Left lung (tissue), 10 donors: ENCODE data around the gene GPSM3. TPM values are rescaled to one million over a fixed set of nuclear protein-coding genes. Genes with fewer than 3 reads are reported as not detected.
"Not testable (repeated sequence)": the region's sequence is repeated elsewhere in the genome, so short reads cannot be mapped to it uniquely, and the experiment has no call there.

Experiments
- ATAC-seq: fragments of 200-7000 bp; cut with Tn5 transposase; one replicate; pipeline ENCODE4 v1.9.1; 2020; ENCODE audit warnings: moderate library complexity
- DNase-seq, 4 donors: peaks; one replicate each; pipeline ENCODE4 v3.0.0-alpha.2; 2013 to 2020
- H3K27ac ChIP-seq, 2 donors: fragments of 200-600 bp; sonication (generic) in 1 of 2; one replicate each; pipeline versions ENCODE4 v1.5.0 to v1.8.0; 2020 to 2021
- H3K27me3 ChIP-seq, 2 donors: fragments of 200-600 bp; sonication (generic) in 1 of 2; one replicate each; pipeline versions ENCODE4 v1.5.0 to v1.8.0; 2020 to 2021
- H3K36me3 ChIP-seq, 2 donors: fragments of 200-600 bp; sonication (generic) in 1 of 2; one replicate each; pipeline versions ENCODE4 v1.5.0 to v1.8.0; 2020 to 2021
- H3K4me1 ChIP-seq, 2 donors: fragments of 200-600 bp; one replicate each; pipeline ENCODE4 v1.8.0; 2021
- H3K4me3 ChIP-seq, 2 donors: fragments of 200-600 bp; sonication (generic) in 1 of 2; one replicate each; pipeline versions ENCODE4 v1.5.0 to v1.8.0; 2020 to 2021; ENCODE audit warnings: mild to moderate bottlenecking in 1 of 2
- H3K9me3 ChIP-seq, 2 donors: fragments of 200-600 bp; sonication (generic) in 1 of 2; one replicate each; pipeline versions ENCODE4 v1.5.0 to v1.8.0; 2020 to 2021
- CTCF ChIP-seq, 2 donors: fragments of 200-600 bp; sonication (generic) in 1 of 2; IDR thresholded peaks; one replicate each; pipeline versions ENCODE4 v1.5.0 to v1.8.0; 2021; ENCODE audit warnings: antibody characterized with exemption in 2 of 2
- intact Hi-C, 2 donors: fragments of 100-400 bp; cut with DNase I; formaldehyde crosslinking; loops; one replicate each; pipeline versions ENCODE4 v1.11.2 to v1.14.2; 2022
- polyA plus RNA-seq, 6 donors: library from polyadenylated mRNA; unstranded; fragments of 120-200 nt; gene quantifications; one replicate each; pipeline ENCODE4 v1.2.1, GENCODE V29; 2013; ENCODE audit not compliant: insufficient read length in 6 of 6
- total RNA-seq, 2 donors: library from RNA; stranded (reverse); fragmentation: NEBNext Ultra II Directional; extraction: Animal tissue kit (Norgen Biotek cat#: 25700); gene quantifications; one replicate each; pipeline ENCODE4 v1.2.1, GENCODE V29; 2021
- donor health status: DM: no; HTN: yes; CAD: no.
- donor health status: DM: no; HTN: no; CAD: no.

The GPSM3 gene
- total and polyA plus RNA-seq, 8 donors = 15.9 to 81.7 (median 19.2) TPM

GRCh38 chr6:32214126-32214525 lies 21.7 kb upstream of the GPSM3 start:
- Histone ChIP-seq H3K4me1 (no peaks in the 10 kb centered on the region), H3K36me3 (peaks cover 0 to 11% of the 10 kb centered on the region in 2 donors), H3K27me3 (no peaks in the 10 kb centered on the region), H3K4me3 (no peak overlapping the region), H3K27ac (no peak overlapping the region), H3K9me3 (no peaks in the 10 kb centered on the region)
- no peak for DNase-seq
- intact Hi-C loops = no loop called here
- no peak for ATAC-seq
- TF ChIP-seq CTCF (IDR thresholded peaks at IDR 0.05) = no peak

- DNase-seq (no peak), ATAC-seq (no peak)
- TF ChIP-seq CTCF (IDR thresholded peaks at IDR 0.05) = no peak
- Histone ChIP-seq H3K36me3 (peaks cover 0 to 9% of the 10 kb centered on the region in 2 donors), H3K9me3 (no peaks in the 10 kb centered on the region), H3K27ac (no peak overlapping the region), H3K4me1 (no peaks in the 10 kb centered on the region), H3K27me3 (no peaks in the 10 kb centered on the region), H3K4me3 (no peak overlapping the region)
- intact Hi-C loops = no loop called here
Measured at GRCh38 chr6:32213649-32214048, 21.2 kb upstream of the GPSM3 start.

DNA sequence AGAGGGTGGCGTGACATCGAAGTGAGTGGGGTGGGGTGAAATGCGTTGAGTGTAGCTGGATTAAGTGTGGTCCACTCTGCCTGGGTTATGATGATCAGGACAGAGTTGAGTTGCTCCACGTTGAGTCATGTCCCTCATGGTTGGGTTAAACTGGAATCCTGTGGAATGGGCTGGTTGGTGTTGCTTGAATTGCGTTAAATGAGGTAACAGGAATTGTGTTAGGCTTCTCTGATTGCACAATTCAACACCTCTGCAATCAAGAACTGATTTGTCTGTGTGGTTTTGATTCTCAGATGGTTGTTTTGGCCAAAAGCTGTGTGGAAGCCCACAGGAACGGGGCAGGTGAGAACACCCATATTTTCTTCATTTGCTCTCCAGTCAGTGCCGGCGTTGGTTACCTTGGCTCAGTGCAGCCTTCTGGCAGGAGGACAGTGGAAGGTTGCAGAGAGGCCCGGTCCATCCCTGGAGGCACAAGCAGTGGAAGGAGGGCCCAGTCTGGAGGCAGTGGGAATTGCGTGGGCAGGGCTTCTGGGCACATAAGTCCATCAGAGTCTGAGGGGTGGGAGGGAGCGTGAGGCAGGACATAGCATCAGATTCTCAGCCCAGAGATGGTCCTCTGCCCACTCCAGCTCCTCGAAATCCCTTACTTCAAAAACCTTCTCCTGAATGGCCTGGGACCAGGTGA lies 19.8 kb upstream of the GPSM3 start:
- no peak for TF ChIP-seq CTCF (IDR thresholded peaks at IDR 0.05)

GRCh38 chr6:32211432-32211831 lies 19.0 kb upstream of the GPSM3 start:
- H3K4me3 ChIP-seq, DNase-seq, intact Hi-C loops, H3K27ac ChIP-seq, H3K9me3 ChIP-seq, H3K4me1 ChIP-seq, ATAC-seq, H3K27me3 ChIP-seq: not testable (repeated sequence)
- H3K36me3 ChIP-seq = peaks cover 0 to 13% of the 10 kb centered on the region in 2 donors

More for the DNA sequence above, 19.8 kb upstream of the GPSM3 start:
- ATAC-seq = no peak
- Histone ChIP-seq H3K36me3 (peaks cover 0 to 13% of the 10 kb centered on the region in 2 donors), H3K9me3 (no peaks in the 10 kb centered on the region), H3K27me3 (no peaks in the 10 kb centered on the region), H3K27ac (no peak overlapping the region), H3K4me1 (no peaks in the 10 kb centered on the region), H3K4me3 (no peak overlapping the region)
- no peak for DNase-seq
- intact Hi-C loops = no loop called here

DNA sequence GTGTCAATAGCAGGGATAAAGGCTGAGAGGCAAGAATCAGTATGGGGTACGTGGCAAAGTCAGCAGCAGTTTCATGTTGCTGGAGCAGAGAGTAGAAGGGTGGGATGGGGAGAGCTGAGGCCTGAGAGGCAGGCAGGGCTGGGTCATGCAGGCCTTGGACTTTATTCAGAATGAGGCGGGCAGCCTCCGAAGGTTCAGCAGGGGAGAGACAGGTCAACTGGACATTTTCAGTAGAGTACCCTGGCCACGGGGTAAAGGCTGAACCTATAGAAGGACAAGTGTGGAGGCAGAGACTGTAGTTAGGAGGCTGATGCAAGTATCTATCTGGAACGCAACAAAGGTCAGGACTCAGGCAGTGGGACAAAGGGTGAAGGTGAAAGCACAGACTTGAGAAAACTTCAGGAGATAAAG lies 17.8 kb upstream of the GPSM3 start:
- no peak for DNase-seq
- H3K27me3 ChIP-seq = no peaks in the 10 kb centered on the region
- H3K4me1 ChIP-seq = no peaks in the 10 kb centered on the region
- no peaks in the 10 kb centered on the region for H3K9me3 ChIP-seq
- intact Hi-C loops = no loop called here
- ATAC-seq = no peak
- H3K36me3 ChIP-seq = peaks cover 0 to 13% of the 10 kb centered on the region in 2 donors
- no peak overlapping the region for H3K4me3 ChIP-seq
- TF ChIP-seq CTCF (IDR thresholded peaks at IDR 0.05) = no peak
- H3K27ac ChIP-seq = no peak overlapping the region

DNA sequence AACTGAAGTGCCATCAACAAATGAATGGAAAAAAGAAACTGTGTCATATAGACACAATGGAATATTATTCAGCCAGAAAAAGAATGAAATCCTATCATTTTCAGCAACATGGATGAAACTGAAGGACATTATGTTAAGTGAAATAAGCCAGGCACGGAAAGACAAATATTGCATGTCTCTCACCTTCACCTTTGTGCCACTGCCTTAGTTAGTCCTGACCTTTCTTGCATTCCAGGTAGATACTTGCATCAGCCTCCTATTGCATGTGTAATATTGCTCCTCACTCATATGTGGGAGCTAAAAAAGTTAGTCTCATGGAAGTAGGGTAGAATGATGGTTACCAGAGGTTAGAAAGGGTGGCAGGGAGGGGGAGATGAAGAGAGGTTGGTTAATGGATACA lies 16.6 kb upstream of the GPSM3 start:
- H3K27me3 ChIP-seq = peaks cover 0 to 4% of the 10 kb centered on the region in 2 donors
- H3K9me3 ChIP-seq = no peaks in the 10 kb centered on the region
- no peaks in the 10 kb centered on the region for H3K4me1 ChIP-seq
- intact Hi-C loops = no loop called here
- ATAC-seq (no peak), DNase-seq (no peak)
- no peak overlapping the region for H3K4me3 ChIP-seq
- H3K36me3 ChIP-seq = peaks cover 0 to 13% of the 10 kb centered on the region in 2 donors
- no peak for TF ChIP-seq CTCF (IDR thresholded peaks at IDR 0.05)
- H3K27ac ChIP-seq = no peak overlapping the region
